ENCODE results near the gene OGT. TPM values are rescaled to one million over a fixed set of nuclear protein-coding genes. Genes with fewer than 3 reads are reported as not detected.
"Not testable (repeated sequence)": the region's sequence is repeated elsewhere in the genome, so short reads cannot be mapped to it uniquely, and the experiment has no call there.

OGT gene
- total and polyA plus RNA-seq, 5 donors = 30.3 to 94.4 (median 69.3) TPM

GRCh38 chrX:71510161-71510560 is 22.7 kb upstream of the OGT start:
- H3K4me3 ChIP-seq (ENCODE audit: low read length) = no peak overlapping the region
- ATAC-seq (no peak), DNase-seq (no peak)
- 90% methylated on average over 2 of the region's 2 CpGs for WGBS
- intact Hi-C loops (cut with DNase I) = no loop called here
- H3K27me3 ChIP-seq (ENCODE audit: control insufficient read depth, insufficient read depth) = no peaks in the 10 kb centered on the region
- no peaks in the 10 kb centered on the region for H3K4me1 ChIP-seq (ENCODE audit: control insufficient read depth, insufficient read depth, low read length)
- no peak overlapping the region for H3K27ac ChIP-seq (ENCODE audit: low read length)
- no peaks in the 10 kb centered on the region for H3K9me3 ChIP-seq (ENCODE audit: control insufficient read depth, low read length)

GRCh38 chrX:71513731-71514130 is 19.2 kb upstream of the OGT start:
- intact Hi-C loops (cut with DNase I); ATAC-seq; H3K9me3 ChIP-seq (ENCODE audit: control insufficient read depth, low read length); H3K4me3 ChIP-seq (ENCODE audit: low read length); H3K27ac ChIP-seq (ENCODE audit: low read length); H3K27me3 ChIP-seq (ENCODE audit: control insufficient read depth, insufficient read depth); H3K4me1 ChIP-seq (ENCODE audit: control insufficient read depth, insufficient read depth, low read length); DNase-seq: not testable (repeated sequence)
- 90% methylated on average over 4 of the region's 4 CpGs for WGBS

GRCh38 chrX:71514367-71515037 is 18.4 kb upstream of the OGT start:
- Histone ChIP-seq H3K27ac (ENCODE audit: low read length) (peak overlapping the region; percentile 51), H3K9me3 (ENCODE audit: control insufficient read depth, low read length) (no peaks in the 10 kb centered on the region), H3K27me3 (ENCODE audit: control insufficient read depth, insufficient read depth) (no peaks in the 10 kb centered on the region), H3K4me1 (ENCODE audit: control insufficient read depth, insufficient read depth, low read length) (no peaks in the 10 kb centered on the region), H3K4me3 (ENCODE audit: low read length) (no peak overlapping the region)
- ATAC-seq (peak; percentile 54 to 68), DNase-seq (no peak)
- 4% methylated on average over 5 of the region's 5 CpGs for WGBS
- intact Hi-C loops (cut with DNase I) = no loop called here

GRCh38 chrX:71515038-71515396 is 17.9 kb upstream of the OGT start:
- Histone ChIP-seq H3K4me3 (ENCODE audit: low read length) (no peak overlapping the region), H3K27me3 (ENCODE audit: control insufficient read depth, insufficient read depth) (no peaks in the 10 kb centered on the region), H3K27ac (ENCODE audit: low read length) (peak overlapping the region; percentile 51), H3K4me1 (ENCODE audit: control insufficient read depth, insufficient read depth, low read length) (no peaks in the 10 kb centered on the region), H3K9me3 (ENCODE audit: control insufficient read depth, low read length) (no peaks in the 10 kb centered on the region)
- peak; percentile 33 to 65 (median 57) for DNase-seq
- ATAC-seq = peak; percentile 78 to 79
- WGBS = 57% methylated on average over 2 of the region's 2 CpGs
- intact Hi-C loops (cut with DNase I) = no loop called here

- H3K9me3 ChIP-seq (ENCODE audit: control insufficient read depth, low read length) = no peaks in the 10 kb centered on the region
- H3K27me3 ChIP-seq (ENCODE audit: control insufficient read depth, insufficient read depth) = no peaks in the 10 kb centered on the region
- H3K4me1 ChIP-seq (ENCODE audit: control insufficient read depth, insufficient read depth, low read length) = no peaks in the 10 kb centered on the region
- ATAC-seq = no peak
- no peak for DNase-seq
- intact Hi-C loops (cut with DNase I) = no loop called here
- H3K27ac ChIP-seq (ENCODE audit: low read length) = no peak overlapping the region
- WGBS = 98% methylated on average over 3 of the region's 3 CpGs
- no peak overlapping the region for H3K4me3 ChIP-seq (ENCODE audit: low read length)
Measured at GRCh38 chrX:71525316-71525715, 7.6 kb upstream of the OGT start.

GRCh38 chrX:71532078-71532752 is 689 bp upstream of the OGT start:
- DNase-seq = no peak
- Histone ChIP-seq H3K27me3 (ENCODE audit: control insufficient read depth, insufficient read depth) (no peaks in the 10 kb centered on the region), H3K4me3 (ENCODE audit: low read length) (peak overlapping the region; percentile 98), H3K4me1 (ENCODE audit: control insufficient read depth, insufficient read depth, low read length) (no peaks in the 10 kb centered on the region), H3K27ac (ENCODE audit: low read length) (peak overlapping the region; percentile 95), H3K9me3 (ENCODE audit: control insufficient read depth, low read length) (no peaks in the 10 kb centered on the region)
- intact Hi-C loops (cut with DNase I) = no loop called here
- WGBS = 2% methylated on average over 25 of the region's 25 CpGs
- ATAC-seq = no peak

GRCh38 chrX:71533516-71533850 is 579 bp downstream of the OGT start:
- Histone ChIP-seq H3K27me3 (ENCODE audit: control insufficient read depth, insufficient read depth) (no peaks in the 10 kb centered on the region), H3K9me3 (ENCODE audit: control insufficient read depth, low read length) (no peaks in the 10 kb centered on the region), H3K27ac (ENCODE audit: low read length) (peak overlapping the region; percentile 93), H3K4me1 (ENCODE audit: control insufficient read depth, insufficient read depth, low read length) (peaks cover 2% of the 10 kb centered on the region), H3K4me3 (ENCODE audit: low read length) (peak overlapping the region; percentile 98)
- ATAC-seq = peak in 1 of 2 donors; percentile 5
- intact Hi-C loops (cut with DNase I) = no loop called here
- DNase-seq = no peak
- under 1% methylated on average over 12 of the region's 12 CpGs for WGBS

- ATAC-seq (peak; percentile 68 to 77), DNase-seq (peak; percentile 50 to 81 (median 73))
- Histone ChIP-seq H3K4me1 (ENCODE audit: control insufficient read depth, insufficient read depth, low read length) (peaks cover 2% of the 10 kb centered on the region), H3K9me3 (ENCODE audit: control insufficient read depth, low read length) (no peaks in the 10 kb centered on the region), H3K27ac (ENCODE audit: low read length) (peak overlapping the region; percentile 93), H3K4me3 (ENCODE audit: low read length) (peak overlapping the region; percentile 98), H3K27me3 (ENCODE audit: control insufficient read depth, insufficient read depth) (no peaks in the 10 kb centered on the region)
- WGBS = under 1% methylated on average over 31 of the region's 31 CpGs
- intact Hi-C loops (cut with DNase I) = no loop called here
Measured at GRCh38 chrX:71533851-71534561, 1.1 kb downstream of the OGT start.

GRCh38 chrX:71534773-71535544 is 2.1 kb downstream of the OGT start:
- DNase-seq (no peak), ATAC-seq (no peak)
- Histone ChIP-seq H3K4me1 (ENCODE audit: control insufficient read depth, insufficient read depth, low read length) (peaks cover 2% of the 10 kb centered on the region), H3K27me3 (ENCODE audit: control insufficient read depth, insufficient read depth) (no peaks in the 10 kb centered on the region), H3K27ac (ENCODE audit: low read length) (no peak overlapping the region), H3K9me3 (ENCODE audit: control insufficient read depth, low read length) (no peaks in the 10 kb centered on the region), H3K4me3 (ENCODE audit: low read length) (peak overlapping the region; percentile 98)
- intact Hi-C loops (cut with DNase I) = no loop called here
- 3% methylated on average over 9 of the region's 9 CpGs for WGBS

- WGBS = 7% methylated on average over 5 of the region's 5 CpGs
- ATAC-seq (no peak), DNase-seq (no peak)
- Histone ChIP-seq H3K27ac (ENCODE audit: low read length) (no peak overlapping the region), H3K9me3 (ENCODE audit: control insufficient read depth, low read length) (no peaks in the 10 kb centered on the region), H3K4me1 (ENCODE audit: control insufficient read depth, insufficient read depth, low read length) (peaks cover 2% of the 10 kb centered on the region), H3K27me3 (ENCODE audit: control insufficient read depth, insufficient read depth) (no peaks in the 10 kb centered on the region), H3K4me3 (ENCODE audit: low read length) (peak overlapping the region; percentile 35)
- intact Hi-C loops (cut with DNase I) = no loop called here
Measured at GRCh38 chrX:71536285-71536684, 3.4 kb downstream of the OGT start.

GRCh38 chrX:71537743-71538142 is 4.8 kb downstream of the OGT start:
- no peak for DNase-seq
- H3K4me1 ChIP-seq (ENCODE audit: control insufficient read depth, insufficient read depth, low read length) = peaks cover 2% of the 10 kb centered on the region
- no peaks in the 10 kb centered on the region for H3K27me3 ChIP-seq (ENCODE audit: control insufficient read depth, insufficient read depth)
- no peak overlapping the region for H3K27ac ChIP-seq (ENCODE audit: low read length)
- H3K4me3 ChIP-seq (ENCODE audit: low read length) = no peak overlapping the region
- intact Hi-C loops (cut with DNase I) = no loop called here
- no peak for ATAC-seq
- WGBS = 68% methylated on average over 9 of the region's 9 CpGs
- H3K9me3 ChIP-seq (ENCODE audit: control insufficient read depth, low read length) = no peaks in the 10 kb centered on the region
